ENCODE results near the gene OAT.

DNA sequence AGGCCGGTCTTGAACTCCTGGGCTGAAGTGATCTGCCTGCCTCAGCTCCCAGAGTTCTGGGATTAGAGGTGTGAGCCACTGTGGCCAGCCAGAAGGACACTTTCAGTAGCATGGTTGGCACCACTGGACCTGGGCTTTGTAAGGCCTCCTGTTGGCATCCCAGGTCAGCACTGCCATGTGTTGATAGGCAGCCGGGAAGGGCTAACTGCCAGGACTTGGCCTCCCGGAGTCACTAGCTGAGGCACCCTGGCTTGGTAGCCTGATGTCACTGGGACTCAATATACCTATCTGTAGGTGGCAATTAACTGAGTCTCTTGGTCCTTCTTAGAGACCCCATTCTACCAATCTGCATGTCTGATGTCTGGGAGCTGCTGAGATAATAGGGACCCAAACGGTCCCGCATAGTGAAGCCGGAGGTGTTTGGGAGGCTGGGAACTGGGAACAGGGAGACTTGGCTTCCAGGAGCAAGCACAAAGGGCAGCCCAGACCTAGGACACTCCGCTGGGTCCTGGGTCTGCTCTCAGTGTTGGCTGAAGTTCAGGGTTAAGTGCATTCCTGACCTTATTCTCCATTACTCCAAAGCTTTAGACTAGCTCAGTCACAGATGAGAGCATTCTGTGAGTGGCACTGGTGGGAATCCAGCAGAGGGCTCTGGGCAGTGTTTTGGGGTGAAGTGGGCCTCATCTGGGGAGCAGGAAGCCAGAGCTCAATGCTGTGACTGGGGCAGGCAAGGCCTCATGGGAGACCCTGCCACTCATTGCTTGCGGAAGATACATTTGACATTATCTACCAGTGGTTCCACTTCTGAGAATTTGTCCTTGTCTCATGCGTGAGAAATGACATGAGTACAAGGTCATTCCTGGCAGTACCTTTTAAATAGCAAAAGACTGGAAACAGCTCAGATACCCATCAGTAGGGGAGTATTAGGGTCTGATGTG is 45.6 kb upstream of the OAT start:
- TF ChIP-seq, protein P1, sequence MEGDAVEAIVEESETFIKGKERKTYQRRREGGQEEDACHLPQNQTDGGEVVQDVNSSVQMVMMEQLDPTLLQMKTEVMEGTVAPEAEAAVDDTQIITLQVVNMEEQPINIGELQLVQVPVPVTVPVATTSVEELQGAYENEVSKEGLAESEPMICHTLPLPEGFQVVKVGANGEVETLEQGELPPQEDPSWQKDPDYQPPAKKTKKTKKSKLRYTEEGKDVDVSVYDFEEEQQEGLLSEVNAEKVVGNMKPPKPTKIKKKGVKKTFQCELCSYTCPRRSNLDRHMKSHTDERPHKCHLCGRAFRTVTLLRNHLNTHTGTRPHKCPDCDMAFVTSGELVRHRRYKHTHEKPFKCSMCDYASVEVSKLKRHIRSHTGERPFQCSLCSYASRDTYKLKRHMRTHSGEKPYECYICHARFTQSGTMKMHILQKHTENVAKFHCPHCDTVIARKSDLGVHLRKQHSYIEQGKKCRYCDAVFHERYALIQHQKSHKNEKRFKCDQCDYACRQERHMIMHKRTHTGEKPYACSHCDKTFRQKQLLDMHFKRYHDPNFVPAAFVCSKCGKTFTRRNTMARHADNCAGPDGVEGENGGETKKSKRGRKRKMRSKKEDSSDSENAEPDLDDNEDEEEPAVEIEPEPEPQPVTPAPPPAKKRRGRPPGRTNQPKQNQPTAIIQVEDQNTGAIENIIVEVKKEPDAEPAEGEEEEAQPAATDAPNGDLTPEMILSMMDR (IDR thresholded peaks at IDR 0.05; ENCODE audit: insufficient read depth, low read length), result no peak
- no peak for TF ChIP-seq POLR2AphosphoS5 (IDR thresholded peaks at IDR 0.05; ENCODE audit: low read depth)
- TF ChIP-seq, protein P2, sequence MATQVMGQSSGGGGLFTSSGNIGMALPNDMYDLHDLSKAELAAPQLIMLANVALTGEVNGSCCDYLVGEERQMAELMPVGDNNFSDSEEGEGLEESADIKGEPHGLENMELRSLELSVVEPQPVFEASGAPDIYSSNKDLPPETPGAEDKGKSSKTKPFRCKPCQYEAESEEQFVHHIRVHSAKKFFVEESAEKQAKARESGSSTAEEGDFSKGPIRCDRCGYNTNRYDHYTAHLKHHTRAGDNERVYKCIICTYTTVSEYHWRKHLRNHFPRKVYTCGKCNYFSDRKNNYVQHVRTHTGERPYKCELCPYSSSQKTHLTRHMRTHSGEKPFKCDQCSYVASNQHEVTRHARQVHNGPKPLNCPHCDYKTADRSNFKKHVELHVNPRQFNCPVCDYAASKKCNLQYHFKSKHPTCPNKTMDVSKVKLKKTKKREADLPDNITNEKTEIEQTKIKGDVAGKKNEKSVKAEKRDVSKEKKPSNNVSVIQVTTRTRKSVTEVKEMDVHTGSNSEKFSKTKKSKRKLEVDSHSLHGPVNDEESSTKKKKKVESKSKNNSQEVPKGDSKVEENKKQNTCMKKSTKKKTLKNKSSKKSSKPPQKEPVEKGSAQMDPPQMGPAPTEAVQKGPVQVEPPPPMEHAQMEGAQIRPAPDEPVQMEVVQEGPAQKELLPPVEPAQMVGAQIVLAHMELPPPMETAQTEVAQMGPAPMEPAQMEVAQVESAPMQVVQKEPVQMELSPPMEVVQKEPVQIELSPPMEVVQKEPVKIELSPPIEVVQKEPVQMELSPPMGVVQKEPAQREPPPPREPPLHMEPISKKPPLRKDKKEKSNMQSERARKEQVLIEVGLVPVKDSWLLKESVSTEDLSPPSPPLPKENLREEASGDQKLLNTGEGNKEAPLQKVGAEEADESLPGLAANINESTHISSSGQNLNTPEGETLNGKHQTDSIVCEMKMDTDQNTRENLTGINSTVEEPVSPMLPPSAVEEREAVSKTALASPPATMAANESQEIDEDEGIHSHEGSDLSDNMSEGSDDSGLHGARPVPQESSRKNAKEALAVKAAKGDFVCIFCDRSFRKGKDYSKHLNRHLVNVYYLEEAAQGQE (IDR thresholded peaks at IDR 0.05; ENCODE audit: insufficient replicate concordance, low read depth), result no peak
- TF ChIP-seq SPI1 (IDR thresholded peaks at IDR 0.05; ENCODE audit: borderline replicate concordance, low read depth), result no peak
